NCI-H748 treated with DMSO at 0.1 percent for 48 hours (cell line): ENCODE data around the gene PALMD.

Experiments
- DNase-seq: peaks from one replicate; lab custom pipeline; 2025; lab: John Stamatoyannopoulos, UW

Gene PALMD

DNA sequence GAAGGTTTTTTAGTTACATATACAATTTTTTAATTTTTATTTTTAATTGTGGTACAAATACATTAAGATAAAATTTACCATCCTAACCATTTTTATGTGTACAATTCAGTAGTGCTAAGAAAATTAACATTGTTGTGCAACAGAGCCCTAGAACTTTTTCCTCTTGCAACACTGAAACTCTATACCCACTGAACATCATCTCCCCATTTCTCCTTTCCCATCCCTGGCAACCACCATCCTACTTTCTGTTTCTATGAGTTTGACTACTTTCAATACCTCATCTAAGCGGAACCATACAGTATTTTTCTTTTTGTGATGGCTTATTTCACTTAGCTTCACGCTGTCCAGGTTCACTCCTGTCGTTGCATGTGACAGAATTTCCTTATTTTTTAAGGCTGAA, 54.1 kb downstream of the PALMD start:
- DNase-seq, result no peak

DNA sequence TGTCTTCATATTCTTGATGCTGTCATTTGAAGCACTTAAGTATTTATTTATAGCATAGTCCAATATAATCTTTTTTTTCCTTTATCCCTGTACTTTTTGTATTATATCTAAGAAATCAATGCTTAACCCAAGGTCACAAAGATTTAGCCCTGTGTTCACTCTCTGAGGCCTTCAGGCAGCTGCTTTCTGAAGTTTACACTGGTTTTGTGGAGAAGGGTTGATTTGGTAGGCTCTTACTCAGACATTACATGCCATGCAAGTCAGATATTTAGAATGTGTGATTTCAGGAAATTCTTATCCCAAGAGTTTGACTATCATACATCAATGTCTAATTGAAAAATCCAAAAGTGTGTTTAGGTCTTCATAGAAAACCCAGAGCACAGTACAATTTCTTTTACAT, 56.3 kb downstream of the PALMD start:
- no peak for DNase-seq

DNA sequence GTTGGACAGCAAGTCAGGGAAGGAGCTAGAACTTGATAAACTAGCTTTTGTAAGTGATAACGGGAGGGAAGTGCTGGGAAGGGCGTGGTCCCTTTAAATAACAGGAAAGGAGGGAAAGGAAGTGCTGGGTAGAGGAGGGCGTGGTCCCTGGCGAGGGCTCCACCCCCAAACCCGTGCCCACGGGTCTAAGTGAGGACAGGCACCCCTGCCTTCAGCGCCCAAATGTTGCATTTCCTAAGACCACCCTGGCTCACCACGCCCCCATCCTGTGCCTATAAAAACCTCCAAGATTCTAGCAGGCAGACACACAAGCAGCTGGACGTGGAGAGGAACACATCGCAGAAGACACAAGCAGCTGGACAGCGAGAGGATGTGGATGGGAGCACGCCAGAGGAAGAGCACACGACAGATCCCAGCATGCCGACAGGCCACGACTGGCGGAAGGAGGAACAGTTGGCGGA, 58.5 kb downstream of the PALMD start:
- peak; percentile 35 for DNase-seq

DNA sequence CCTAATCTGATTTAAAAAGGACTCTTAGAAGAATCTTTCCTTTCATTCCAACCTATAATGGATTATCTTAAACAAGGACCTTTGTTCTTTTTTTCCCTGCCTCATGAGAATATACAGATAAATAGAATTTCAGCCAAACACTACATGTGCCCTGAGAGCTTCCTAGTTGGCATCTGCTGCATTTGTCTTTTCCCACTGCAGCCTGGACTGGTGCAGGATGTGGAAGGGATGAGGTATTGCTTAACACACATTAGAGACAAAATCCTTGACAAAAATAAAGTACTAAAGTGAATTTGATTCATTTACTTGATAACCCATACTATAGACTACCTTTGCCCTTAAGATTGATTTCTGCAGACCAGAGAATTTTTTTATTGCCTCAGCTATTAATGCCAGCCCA, 59.5 kb downstream of the PALMD start:
- no peak for DNase-seq

DNA sequence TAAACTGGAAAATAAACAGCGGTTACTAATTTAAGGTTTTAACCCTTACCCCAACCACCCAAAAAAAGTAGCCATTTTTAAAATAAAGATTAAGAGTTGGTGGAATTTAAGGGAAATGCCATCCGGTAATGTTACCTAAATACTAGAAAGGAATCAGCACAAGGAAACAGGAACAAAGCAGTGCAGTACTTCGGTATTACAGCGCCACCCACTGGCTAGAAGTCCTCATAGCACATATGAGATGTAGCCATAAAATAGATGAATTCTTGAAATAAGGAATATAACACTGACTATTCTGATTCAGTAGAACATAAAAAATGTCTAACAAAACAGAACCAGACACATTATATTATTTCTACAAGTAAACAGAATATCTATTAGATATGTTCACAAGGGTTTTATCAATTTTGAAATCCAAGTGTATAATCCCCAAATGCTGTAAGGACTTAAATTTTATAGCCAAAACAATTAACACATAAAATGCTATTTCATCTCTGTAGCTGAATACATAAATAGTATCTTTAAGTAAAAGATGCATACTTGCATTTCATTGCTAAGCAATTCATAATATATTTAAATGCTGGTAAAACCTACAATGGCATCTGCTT, 61.7 kb downstream of the PALMD start:
- peak; percentile 44 for DNase-seq

DNA sequence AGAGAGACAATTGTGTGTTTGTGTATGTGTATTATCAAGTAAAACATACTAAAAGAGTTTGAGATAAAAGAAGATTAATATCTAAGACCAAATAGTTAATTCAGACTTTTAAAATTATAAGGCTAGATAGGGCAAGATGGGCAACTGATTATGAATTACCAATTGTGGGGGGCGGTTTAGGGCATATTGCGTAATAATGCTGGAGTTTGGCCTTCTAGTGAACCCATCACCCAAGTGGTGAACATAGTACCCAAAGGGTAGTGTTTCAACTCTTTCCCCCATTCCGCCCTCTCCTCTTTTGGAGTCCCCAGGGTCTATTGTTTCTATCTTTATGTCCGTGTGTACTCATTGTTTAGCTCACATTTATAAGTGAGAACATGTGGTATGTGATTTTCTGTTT, 65.1 kb downstream of the PALMD start:
- no peak for DNase-seq

DNA sequence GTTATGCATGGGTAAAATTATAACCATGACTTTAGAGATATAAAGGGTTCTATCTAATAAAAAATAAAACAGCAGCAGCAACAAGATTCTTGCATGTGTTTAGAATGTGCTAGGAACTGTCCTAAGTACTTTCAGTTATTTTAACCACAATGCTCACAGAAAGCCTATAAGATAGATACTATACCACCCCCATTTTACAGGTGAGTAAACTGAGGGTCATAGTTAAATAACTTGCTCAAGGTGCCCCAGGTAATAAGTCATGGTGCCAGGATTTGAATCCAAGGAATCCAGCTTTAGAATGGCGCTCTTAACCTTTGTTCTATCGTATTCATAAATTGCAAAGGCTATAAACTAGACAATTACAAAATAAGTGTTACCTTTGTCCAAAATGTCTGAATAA, 67.1 kb downstream of the PALMD start:
- DNase-seq, result no peak

DNA sequence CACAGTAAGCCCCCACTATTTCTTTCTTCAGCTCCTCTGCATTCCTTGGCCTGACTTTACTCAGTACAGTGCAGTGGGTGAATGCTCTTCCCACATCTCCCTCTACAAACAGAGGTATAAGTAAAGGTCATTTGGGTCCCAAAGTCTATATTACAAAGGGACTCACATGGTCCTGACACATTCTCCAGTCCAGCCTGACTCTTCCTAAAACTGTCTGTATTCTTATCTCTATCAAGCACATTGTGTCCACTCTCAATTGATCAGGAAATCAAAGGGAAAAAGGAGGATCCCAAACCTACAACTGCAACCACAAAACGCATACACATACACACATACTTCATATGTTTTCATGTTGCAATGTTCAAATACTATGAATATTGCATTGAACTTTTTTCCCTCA, 71.1 kb downstream of the PALMD start:
- DNase-seq, result no peak

DNA sequence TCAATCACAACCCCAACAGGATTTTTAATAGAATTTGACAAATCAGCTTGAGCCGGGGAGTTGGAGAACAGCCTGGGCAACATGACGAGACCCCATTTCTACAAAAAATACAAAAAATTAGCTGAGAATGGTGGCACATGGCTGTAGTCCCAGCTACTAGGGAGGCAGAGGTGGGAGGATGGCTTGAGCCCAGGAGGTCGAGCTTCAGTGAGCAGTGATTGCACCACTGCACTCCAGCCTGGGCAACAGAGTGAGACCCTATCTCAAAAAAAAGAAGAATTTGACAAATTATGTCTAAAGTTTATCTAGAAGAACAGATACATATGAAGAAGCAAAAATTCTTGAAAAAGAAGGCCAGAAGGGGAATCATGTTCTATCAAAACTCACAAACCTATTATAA, 77.3 kb downstream of the PALMD start:
- DNase-seq, result no peak

DNA sequence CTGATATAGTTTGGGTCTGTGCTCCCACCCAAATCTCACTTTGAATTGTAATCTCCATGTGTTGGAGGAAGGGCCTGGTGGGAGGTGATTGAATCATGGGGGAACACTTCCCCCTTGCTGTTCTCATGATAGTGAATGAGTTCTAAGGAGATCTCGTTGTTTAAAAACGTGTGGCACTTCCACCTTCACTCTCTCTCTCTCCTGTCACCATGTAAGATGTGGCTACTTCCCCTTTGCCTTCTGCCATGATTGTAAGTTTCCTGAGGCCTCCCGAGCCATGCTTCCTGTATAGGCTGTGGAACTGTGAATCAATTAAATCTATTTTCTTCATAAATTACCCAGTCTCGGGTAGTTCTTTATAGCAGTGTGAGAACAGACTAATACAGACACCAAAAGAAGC, 80.1 kb downstream of the PALMD start:
- no peak for DNase-seq

DNA sequence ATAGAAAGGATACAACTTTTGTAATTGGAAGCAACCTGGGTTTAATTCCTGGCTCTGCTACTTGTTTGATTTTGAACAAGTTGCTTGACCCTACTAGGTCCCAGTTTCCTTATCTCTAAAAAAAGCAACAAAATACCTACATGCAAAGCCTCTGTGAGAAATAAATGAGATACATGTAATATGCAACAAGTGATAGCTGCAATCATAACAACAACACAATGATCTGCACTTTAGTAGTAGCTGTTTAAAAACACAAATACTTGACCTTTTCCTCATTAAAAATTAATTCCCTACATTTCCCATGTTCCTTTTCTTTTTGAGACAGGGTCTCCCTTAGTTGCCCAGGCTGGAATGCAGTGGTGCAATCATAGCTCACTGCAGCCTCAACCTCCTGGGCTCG, 80.5 kb downstream of the PALMD start:
- no peak for DNase-seq

DNA sequence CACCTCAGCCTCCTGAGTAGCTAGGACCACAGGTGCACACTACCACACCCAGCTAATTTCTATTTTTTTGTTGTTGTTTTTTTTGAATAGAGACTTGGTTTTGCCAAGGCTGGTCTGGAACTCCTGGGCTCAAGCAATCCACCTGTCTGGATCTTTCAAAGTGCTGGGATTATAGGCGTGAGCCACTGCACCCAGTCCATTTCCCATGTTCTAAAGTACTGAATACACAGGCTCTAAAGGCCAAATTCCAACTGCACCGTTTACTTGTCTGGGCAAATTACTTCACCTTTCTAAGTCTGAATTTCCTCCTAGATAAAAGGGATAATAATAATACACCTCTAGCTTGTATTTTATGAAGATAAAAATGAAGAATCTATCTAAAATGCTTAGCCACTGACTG, 80.9 kb downstream of the PALMD start:
- DNase-seq, result no peak

DNA sequence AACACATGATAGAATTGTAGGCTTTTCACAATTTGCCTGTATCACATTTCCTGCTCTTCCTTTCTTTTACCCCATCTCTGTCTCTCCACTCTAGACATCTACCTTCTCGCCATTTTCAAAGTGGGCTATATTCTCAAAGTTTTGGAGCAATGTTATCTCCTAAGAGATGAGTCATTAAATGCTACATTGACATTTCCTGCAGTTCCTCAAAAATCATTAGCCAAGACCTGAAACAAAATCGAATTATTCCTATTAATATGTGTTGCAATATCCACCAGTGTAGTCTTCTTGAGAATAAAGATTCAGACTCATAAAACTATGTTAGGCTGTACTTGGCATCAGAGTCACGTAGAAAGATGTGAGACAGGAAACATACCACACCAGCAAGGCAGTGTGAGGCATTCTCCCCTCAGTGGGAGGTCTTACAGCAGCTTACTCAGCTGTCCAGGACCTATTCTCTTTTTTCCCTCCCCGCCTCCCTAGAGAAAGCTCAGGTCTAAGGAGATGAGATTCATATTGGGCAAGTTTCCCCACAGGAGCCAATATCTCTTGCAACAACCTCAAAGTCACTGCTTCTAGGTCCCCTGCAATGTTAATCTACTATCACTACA, 81.8 kb downstream of the PALMD start:
- DNase-seq, result no peak

DNA sequence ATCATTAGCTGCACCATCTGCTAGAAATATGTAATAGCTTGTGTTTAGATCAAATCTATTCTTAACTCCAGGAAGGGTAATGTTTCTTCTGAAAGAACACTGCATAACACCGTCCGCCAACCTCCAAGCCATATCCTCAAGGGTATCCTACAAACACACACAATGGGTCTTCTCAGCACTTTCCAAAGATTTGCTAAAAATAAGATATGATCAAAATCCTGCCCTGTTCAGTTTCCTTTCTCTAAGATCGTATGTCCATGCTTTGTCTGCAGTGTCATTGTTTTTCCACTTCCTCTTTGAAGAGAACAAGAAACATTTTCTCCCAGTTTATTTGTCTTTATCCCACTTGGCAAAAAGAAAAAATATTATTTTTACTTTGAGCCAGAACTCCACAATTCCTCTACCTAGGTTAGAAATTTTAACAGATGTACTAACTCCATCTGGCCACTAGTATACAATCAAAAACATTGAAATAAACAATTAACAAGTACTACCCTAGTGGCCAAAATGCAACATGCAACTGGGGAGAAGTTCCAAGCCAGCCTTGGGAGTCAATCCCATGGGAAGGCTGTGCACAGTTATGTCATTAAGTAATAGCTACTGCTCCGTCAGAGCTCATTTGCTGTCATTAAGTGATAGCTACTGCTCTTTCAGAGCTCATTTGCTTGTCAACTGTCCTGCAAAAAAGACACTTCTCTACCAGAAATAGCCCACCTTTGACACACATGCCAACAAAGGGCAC, 82.8 kb downstream of the PALMD start:
- no peak for DNase-seq

DNA sequence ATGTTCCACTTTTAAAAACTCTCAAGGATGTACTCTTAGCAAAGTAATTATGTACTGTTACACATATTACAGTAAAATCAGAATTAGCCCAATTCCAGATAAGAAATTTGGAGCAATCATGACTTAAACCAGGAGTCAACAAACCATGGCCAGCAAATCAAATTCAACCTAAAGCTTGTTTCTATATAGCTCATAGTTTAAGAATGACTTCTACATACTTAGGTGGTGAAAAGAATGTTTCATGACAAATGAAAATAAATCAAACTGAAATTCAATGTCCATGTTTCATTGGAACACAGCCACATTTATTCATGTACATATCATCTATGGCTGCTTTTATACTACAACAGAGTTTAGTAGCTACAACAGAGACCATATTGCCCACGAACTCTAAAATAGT, 85.5 kb downstream of the PALMD start:
- DNase-seq, result no peak

DNA sequence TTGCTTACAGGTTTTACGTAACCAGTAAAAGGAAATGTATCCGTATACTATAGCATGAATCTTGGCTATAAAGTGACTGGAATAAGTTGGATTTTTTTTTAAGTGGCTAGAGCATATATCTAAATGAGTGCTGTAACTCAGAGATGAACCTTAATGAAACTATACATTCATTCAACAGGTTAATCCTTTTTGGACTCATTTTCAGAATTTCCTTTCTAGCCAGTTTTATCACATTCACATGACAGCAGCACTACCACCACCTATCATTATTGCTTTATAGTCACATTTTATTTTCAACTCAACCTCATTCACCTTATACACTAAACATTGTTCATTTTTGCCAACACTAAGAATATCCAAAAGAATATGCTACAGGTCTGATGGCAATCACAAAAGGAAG, 89.9 kb downstream of the PALMD start:
- DNase-seq, result no peak

DNA sequence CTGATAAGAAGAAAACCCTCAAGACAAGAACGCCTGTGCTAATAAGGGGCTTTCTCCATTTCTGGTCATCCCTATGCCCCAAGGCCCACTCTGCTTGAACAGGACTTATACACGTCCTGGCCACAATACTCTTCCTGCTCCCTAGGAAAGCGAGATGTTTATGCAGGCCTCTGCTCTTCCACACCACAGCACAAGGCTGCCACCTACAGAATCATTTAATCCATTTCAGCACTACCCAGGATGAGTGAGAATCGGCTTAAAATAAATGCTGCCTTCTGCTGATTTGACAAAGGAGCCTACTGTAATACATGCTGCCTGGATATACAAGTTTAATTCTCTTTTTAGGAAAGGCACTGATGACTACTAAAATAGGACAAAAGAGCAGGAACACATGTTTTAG, 91.1 kb downstream of the PALMD start:
- DNase-seq, result peak; percentile 20

DNA sequence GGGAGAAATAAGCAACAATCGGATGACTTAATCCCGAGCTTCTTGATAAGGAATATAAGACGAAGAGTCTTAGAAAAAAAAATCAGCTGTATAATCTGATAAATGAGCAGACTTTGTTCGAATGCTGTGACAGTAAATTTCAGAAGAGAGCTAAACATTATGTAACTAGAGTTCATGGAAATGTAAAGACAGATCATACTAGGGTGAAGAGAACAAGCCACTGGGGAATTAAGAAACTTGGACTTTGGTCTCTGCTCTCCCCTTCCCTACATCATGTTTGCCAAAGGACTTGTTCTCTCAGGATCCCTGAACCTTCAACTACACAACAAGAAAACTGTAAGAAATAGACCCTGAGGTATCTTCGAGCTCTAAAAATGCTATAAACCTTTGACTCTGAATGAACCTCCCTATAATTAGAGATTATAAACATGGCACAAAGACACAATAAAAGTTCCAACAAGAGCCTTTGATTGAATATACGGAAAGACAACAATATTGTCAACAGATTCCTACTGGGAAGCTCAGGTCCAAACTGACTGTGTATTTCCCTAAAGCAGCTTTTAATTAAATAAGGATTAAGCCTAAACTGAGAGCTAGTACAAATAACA, 93.0 kb downstream of the PALMD start:
- no peak for DNase-seq

DNA sequence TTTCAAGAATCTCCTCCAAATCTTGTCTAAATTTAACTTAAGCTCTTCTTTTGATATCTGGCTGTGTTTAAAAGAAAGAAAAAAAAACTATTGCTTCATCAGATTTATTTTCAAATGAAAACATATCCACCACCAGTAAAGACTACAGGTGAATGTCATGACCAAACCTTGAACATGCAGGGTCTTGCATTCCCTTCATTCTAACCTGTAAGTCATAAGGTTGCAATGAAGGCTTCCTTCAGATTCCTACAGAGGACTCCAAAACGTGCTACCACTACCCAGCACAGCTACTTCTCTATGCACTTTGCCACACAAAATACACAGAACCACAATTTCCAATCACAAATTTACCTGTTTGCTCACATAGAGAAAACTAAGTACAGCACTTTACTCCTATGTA, 94.2 kb downstream of the PALMD start:
- no peak for DNase-seq
